CD4-positive, alpha-beta T cell treated with Interleukin-12 subunit alpha and Interleukin-12 subunit beta, for 1 hour (primary cell): Measurements from ENCODE around the gene SERPINA6.
"Not testable (repeated sequence)": the region's sequence is repeated elsewhere in the genome, so short reads cannot be mapped to it uniquely, and the experiment has no call there.

Source experiments
- DNase-seq: peaks from one replicate; pipeline ENCODE4 v3.0.0-alpha.2; 2020

Gene SERPINA6

DNA sequence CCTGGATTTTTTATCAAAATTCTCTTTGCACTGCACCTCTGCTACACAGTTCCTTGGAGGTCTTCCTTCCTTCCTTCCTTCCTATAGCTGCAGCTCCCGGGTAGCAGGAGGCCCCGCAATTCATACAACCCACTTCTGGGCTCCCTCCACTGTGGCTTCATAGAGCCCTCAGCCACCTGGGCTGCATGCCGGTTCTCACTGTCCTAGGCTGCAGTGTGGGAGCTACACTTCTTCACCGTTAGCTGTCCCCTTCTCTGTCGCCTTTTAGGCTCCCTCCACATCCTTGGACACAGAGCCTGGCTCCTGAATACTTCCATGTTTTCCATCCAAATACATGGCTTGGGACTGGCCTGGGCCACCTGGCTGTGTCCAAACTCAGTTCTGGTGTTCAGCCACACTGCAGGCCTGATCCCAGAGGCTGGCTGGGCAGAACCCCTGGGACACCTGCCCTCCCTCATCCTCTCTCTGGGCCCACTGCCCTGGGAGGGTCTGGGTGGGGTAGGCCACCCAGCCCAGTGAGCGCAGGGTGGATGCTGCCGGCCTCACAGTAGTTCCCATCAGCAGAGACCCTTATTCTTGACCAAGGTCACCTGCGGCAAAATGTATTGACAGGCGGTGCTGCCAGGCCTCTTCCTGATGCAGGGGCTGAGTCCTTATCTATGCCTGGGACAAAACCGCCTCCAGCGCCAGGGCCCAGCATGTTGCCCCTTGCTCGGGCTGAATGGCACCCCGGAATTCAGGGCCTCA lies 31.8 kb downstream of the SERPINA6 start:
- DNase-seq: no peak

DNA sequence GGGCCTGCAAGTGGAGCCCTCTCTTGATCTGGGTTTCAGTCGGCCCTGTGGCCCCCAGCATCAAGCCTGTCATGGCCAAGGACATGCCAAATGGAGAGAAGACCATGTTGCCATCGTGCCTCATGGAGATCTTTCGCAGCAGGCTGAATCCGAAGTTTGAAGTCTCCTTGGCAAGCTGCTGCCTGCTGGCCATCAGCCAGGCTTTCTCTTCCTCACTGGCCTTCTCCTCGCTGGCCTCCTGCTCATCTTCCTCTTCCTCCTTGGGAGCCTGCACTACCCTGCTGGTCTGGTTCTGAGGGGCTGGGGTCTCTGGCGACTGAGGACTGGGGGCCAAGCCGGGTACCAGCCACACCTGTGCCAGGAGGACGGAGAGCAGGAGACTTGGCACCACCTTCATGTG lies 32.9 kb downstream of the SERPINA6 start:
- DNase-seq: no peak

DNA sequence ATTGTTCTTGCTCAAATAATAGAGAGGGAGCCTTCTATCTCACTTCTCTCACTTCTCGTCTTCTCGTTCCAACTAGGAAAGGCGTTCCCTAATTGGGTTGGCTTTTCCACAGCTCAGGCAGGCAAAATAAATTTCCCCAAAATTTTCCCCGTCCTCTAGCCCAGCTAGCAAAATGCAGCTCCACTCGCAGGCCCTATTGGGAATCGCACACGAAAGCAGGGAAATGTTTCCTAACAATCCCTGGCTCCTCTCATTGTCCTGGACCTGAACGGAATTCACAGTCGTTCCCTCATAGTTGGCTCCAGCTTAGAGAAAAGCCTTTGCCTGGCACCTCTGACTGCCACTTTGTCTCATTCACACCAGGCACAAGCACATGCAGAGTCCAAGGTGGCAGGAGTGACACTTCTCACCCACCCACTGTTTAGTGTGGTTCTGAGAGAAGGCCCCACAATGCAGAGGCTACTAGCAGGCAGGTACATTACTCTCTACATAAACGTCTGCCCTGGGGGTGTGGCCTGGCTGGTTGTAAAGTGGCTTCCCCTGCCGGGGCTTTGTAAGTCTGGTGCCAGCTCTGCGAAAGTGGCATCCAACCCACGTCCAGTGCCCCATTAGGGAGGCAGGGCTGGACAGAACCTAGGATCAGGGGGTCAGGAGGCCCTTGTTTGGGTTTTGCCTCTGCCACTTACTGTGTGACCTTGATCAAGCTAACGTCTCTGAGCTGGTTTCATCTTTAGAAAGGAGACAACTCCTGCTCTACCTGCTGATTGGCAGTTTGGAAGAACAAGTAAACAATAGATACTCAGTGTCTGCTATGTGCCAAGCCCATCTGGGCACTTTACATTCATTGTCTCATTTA lies 34.3 kb downstream of the SERPINA6 start:
- DNase-seq: no peak

DNA sequence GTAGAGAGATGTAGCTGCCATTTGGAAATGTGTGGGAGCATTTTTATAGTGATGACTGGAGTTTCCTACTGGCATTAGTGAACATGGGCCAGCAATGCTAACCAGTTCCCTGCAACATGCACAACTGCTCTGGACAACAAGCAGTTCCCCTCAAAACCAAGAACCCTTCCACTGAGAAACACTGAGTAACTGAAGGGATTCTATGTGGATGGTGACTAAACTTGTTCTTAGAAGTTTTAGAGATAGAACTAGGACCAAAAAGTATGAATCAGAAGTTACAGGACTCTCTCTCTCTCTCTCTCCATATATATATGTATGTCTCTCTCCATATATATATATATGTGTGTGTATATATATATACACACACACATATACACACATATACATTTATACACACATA lies 38.0 kb downstream of the SERPINA6 start:
- no peak for DNase-seq

DNA sequence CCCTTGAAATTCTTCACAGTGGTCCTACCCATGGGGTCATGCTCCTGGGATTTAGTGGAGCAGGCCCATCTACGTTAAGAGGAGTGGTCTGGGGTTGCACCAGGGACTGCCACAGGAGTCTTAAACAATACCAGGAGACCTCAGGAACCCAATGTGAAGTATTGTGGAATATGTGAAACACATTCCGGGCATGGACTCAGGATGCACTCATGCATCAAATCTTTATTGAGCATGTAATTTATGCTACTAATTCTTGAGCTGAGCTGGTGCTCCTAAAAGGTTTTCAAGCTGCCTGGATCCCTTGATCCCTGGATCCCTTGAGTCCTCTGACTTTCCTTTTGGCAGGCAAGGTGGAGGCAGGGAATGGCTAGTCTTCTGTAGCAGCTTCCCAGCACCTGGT lies 38.9 kb downstream of the SERPINA6 start:
- no peak for DNase-seq

DNA sequence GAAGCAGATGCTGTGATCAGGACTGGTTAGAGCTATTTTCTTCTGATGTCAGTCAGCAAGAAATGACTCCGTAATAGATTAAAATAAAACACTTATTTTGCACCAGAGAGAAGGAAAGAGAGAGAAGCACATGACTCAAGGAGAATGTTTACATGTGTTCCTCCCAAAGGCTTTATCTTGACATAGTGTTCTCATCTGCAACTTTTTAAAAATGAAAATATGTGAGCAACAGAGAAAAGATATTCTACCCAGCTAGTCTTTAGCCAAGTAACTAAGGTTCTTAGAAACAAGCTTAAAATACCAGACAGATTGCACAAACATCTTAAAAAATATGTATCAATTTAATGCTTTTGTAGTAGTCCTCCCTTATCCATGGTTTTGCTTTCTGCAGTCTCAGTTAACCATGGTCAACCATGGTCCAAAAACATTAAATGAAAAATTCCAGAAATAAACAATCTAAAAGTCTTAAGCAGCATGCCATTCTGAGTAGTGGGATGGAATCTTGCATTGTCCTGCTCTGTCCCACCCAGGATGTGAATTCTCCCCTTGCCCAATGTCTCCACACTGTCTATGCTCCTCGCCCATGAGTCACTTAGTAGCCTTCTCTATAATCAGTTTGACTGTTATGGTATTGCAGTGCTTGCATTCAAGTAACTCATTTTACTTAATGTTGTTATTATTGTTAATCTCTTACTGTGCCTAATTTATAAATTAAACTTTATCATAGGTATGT lies 40.0 kb downstream of the SERPINA6 start:
- DNase-seq: no peak

DNA sequence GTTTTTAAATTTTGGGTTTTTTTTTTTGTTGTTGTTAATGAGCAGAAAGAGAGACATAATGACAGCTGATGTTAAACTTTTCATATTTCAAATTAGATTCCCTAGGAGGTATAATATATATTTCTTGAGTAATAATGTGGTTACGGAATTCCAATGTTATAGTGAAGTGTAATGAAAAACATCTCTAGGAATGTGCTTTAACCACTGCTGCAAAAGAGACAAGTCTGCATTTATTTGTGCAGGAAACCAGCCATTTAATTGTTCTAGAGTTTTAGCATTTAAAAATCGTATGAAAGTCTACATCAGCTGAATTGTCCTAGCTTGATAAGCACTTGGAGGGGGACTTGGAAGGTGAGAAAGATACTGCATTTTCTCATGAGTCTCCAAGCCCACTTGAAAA lies 44.4 kb downstream of the SERPINA6 start:
- no peak for DNase-seq

DNA sequence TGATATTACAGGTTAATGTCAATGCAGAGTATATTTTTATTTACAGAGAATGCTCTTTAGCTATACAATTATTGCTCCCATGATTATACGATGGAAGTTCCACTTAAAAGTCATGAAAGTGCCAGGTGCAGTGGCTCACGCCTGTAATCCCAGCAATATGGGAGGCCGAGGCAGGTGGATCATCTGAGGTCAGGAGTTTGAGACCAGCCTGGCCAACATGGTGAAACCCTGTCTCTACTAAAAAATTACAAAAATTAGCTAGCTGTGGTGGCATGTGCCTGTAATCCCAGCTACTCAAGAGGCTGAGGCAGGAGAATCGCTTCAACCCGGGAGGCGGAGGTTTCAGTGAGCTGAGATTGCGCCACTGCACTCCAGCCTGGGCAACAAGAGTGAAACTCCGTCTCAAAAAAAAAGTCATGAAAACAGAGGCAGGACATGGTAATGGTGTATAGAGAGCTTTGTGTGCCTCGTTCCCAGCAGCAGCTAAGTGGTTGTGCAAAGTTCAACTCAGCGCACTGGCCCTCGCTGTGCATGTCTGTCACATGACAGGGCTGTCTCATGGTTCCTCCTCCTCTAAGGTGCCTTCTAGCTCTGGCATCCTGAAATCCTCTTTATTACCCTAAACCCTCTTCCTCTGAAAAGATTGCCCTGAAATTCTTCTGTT lies 46.1 kb downstream of the SERPINA6 start:
- DNase-seq: not testable (repeated sequence)

DNA sequence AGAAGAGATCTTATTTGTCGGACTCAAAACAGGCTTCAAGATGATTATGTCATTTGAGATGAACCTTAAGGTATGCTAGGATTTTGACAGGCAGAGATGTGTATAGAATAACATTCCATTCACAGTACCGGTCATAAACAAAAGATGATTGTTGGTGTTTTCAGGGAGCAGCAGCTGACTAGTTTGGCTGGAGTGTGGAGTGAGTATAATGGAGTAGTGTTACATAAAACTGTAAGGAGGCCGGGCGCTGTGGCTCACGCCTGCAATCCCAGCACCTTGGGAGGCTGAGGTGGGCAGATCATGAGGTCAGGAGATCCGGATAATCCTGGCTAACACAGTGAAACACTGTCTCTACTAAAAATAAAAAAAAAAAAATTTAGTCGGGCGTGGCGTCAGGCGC lies 54.0 kb downstream of the SERPINA6 start:
- no peak for DNase-seq

DNA sequence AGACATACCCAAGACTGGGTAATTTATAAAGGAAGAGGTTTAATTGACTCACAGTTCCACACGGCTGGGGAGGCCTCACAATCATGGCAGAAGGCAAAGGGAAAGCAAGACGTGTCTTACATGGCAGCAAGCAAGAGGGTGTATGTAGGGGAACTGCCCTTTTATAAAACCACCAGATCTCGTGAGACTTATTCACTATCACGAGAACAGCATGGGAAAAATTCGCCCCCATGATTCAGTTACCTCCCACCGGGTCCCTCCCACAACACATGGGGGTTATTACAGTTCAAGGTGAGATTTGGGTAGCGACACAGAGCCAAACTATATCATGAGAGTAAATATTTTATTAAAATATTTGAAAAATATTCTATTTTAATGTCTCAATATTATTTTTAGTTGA lies 54.6 kb downstream of the SERPINA6 start:
- DNase-seq: not testable (repeated sequence)

DNA sequence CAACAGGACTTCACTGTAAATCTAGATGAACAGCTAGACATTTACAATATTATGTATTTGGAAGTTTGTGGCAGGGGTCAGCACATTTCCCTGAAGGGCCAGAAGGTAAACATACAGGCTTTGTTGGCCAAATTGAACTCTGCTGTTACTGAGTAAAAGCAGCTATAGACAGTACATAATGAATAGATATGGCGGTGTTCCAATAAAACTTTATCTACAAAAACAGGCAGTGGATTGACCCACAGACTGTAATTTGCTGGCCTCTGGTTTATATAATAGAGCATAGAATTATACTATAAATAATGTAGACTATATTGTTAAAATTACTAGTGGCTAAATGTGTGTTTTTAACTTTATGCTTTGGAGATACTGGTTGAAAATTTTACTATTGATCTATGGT lies 55.8 kb downstream of the SERPINA6 start:
- no peak for DNase-seq

DNA sequence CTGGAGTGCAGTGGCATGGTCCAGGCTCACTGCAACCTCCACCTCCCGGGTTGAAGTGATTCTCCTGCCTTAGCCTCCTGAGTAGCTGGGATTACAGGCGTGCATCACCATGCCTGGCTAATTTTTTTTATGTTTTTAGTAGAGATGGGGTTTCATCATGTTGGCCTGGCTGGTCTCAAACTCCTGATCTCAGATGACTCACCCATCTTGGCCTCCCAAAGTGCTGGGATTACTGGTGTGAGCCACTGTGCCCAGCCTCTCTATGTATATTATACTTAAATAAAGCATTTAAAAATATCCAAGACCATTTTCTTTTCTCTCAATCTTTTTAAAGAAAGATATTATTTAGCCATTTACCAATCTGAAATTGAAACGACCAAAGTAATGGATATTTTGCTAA lies 58.9 kb downstream of the SERPINA6 start:
- DNase-seq: not testable (repeated sequence)
